ENCODE data around the gene ITPKA. TPM values are rescaled to one million over a fixed set of nuclear protein-coding genes. Genes with fewer than 3 reads are reported as not detected.
A peak's percentile ranks its signal among the peaks of the same experiment; 100 is the strongest.

ITPKA gene
- total and polyA plus RNA-seq, 2 of the 13 experiments (the other 11 are each of a cell fraction or from before 2014, with no cell fraction given): 13.2 to 41.3 TPM

DNA sequence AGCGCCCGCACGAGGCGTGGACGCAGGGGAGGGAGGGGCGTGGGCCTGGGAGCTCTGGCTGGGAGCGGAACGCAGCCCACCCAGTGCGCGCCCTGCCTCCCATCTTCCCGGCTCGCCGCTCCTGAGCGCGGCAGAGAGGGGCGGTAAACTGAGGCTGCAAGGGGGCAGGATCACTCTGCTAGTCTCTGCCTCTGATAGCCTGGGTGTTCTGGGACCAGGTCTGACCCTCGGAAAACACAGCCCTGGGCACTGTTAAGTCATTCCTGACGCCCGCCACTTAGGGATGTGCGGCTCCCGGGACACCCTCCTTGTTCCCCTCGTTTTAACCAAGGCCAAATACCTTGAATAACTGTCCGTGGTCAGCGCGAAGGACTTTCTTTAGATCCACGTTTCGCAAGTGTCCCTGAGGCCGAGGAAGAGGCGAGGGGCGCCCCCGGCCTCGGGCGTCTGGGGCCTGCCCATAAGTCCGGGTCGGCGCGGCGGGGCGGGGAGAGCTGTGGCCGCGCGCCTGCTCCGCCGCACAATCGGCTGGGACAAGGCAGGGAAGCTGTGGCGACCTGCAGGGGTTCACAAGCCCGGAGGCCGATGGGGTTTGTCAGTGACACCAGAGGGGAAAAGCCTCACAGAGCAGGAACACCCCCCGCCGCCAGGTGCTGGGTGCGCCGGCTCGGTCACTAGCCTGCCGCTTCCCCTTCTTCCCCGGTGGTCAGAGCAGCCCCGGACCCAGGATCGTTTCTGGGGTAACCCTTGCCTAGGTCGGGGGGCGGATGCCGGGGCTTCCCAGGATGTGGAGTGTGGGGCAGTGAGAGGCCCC lies 1.5 kb downstream of the ITPKA start (continued):
- TF ChIP-seq ZNF569 (CRISPR knock-in tag; IDR thresholded peaks at IDR 0.05; ENCODE audit: borderline replicate concordance) (no peak), MAZ (IDR thresholded peaks at IDR 0.05; ENCODE audit: borderline replicate concordance, low read depth, low read length) (no peak), MAZ (CRISPR knock-in tag; IDR thresholded peaks at IDR 0.05; ENCODE audit: low read depth) (no peak), ZNF260 (CRISPR knock-in tag; IDR thresholded peaks at IDR 0.05; ENCODE audit: borderline replicate concordance, low read depth) (no peak), NPAS2 (CRISPR knock-in tag; IDR thresholded peaks at IDR 0.05; ENCODE audit: borderline replicate concordance) (no peak), SPEN (CRISPR knock-in tag; IDR thresholded peaks at IDR 0.05; ENCODE audit: low read depth) (no peak), ZNF572 (CRISPR knock-in tag; IDR thresholded peaks at IDR 0.05) (peak; percentile 90), ZNF557 (CRISPR knock-in tag; IDR thresholded peaks at IDR 0.05) (no peak), MTERF4 (CRISPR knock-in tag; IDR thresholded peaks at IDR 0.05) (no peak), DBP (CRISPR knock-in tag; IDR thresholded peaks at IDR 0.05; ENCODE audit: not compliant biosample characterization) (no peak), ZNF101 (CRISPR knock-in tag; IDR thresholded peaks at IDR 0.05; ENCODE audit: borderline replicate concordance, low read depth) (no peak), ZNF383 (CRISPR knock-in tag; IDR thresholded peaks at IDR 0.05; ENCODE audit: borderline replicate concordance) (no peak), ATRX (CRISPR knock-in tag; IDR thresholded peaks at IDR 0.05; ENCODE audit: borderline replicate concordance) (no peak)
- TF ChIP-seq, protein P1, sequence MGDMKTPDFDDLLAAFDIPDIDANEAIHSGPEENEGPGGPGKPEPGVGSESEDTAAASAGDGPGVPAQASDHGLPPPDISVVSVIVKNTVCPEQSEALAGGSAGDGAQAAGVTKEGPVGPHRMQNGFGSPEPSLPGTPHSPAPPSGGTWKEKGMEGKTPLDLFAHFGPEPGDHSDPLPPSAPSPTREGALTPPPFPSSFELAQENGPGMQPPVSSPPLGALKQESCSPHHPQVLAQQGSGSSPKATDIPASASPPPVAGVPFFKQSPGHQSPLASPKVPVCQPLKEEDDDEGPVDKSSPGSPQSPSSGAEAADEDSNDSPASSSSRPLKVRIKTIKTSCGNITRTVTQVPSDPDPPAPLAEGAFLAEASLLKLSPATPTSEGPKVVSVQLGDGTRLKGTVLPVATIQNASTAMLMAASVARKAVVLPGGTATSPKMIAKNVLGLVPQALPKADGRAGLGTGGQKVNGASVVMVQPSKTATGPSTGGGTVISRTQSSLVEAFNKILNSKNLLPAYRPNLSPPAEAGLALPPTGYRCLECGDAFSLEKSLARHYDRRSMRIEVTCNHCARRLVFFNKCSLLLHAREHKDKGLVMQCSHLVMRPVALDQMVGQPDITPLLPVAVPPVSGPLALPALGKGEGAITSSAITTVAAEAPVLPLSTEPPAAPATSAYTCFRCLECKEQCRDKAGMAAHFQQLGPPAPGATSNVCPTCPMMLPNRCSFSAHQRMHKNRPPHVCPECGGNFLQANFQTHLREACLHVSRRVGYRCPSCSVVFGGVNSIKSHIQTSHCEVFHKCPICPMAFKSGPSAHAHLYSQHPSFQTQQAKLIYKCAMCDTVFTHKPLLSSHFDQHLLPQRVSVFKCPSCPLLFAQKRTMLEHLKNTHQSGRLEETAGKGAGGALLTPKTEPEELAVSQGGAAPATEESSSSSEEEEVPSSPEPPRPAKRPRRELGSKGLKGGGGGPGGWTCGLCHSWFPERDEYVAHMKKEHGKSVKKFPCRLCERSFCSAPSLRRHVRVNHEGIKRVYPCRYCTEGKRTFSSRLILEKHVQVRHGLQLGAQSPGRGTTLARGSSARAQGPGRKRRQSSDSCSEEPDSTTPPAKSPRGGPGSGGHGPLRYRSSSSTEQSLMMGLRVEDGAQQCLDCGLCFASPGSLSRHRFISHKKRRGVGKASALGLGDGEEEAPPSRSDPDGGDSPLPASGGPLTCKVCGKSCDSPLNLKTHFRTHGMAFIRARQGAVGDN (CRISPR knock-in tag; IDR thresholded peaks at IDR 0.05): no peak
- TF ChIP-seq, protein P2, sequence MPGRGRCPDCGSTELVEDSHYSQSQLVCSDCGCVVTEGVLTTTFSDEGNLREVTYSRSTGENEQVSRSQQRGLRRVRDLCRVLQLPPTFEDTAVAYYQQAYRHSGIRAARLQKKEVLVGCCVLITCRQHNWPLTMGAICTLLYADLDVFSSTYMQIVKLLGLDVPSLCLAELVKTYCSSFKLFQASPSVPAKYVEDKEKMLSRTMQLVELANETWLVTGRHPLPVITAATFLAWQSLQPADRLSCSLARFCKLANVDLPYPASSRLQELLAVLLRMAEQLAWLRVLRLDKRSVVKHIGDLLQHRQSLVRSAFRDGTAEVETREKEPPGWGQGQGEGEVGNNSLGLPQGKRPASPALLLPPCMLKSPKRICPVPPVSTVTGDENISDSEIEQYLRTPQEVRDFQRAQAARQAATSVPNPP (CRISPR knock-in tag; IDR thresholded peaks at IDR 0.05): 0 out of 2 replicates have a peak, but pooled peaks have one; percentile 14
- TF ChIP-seq, protein P3, sequence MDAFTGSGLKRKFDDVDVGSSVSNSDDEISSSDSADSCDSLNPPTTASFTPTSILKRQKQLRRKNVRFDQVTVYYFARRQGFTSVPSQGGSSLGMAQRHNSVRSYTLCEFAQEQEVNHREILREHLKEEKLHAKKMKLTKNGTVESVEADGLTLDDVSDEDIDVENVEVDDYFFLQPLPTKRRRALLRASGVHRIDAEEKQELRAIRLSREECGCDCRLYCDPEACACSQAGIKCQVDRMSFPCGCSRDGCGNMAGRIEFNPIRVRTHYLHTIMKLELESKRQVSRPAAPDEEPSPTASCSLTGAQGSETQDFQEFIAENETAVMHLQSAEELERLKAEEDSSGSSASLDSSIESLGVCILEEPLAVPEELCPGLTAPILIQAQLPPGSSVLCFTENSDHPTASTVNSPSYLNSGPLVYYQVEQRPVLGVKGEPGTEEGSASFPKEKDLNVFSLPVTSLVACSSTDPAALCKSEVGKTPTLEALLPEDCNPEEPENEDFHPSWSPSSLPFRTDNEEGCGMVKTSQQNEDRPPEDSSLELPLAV (CRISPR knock-in tag; conservative IDR thresholded peaks at IDR 0.05; ENCODE audit: low read depth): no peak
- TF ChIP-seq, protein P4, sequence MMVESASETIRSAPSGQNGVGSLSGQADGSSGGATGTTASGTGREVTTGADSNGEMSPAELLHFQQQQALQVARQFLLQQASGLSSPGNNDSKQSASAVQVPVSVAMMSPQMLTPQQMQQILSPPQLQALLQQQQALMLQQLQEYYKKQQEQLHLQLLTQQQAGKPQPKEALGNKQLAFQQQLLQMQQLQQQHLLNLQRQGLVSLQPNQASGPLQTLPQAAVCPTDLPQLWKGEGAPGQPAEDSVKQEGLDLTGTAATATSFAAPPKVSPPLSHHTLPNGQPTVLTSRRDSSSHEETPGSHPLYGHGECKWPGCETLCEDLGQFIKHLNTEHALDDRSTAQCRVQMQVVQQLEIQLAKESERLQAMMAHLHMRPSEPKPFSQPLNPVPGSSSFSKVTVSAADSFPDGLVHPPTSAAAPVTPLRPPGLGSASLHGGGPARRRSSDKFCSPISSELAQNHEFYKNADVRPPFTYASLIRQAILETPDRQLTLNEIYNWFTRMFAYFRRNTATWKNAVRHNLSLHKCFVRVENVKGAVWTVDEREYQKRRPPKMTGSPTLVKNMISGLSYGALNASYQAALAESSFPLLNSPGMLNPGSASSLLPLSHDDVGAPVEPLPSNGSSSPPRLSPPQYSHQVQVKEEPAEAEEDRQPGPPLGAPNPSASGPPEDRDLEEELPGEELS (CRISPR knock-in tag; IDR thresholded peaks at IDR 0.05): no peak
